Measurements from ENCODE around the gene EMILIN2.

The EMILIN2 gene

DNA sequence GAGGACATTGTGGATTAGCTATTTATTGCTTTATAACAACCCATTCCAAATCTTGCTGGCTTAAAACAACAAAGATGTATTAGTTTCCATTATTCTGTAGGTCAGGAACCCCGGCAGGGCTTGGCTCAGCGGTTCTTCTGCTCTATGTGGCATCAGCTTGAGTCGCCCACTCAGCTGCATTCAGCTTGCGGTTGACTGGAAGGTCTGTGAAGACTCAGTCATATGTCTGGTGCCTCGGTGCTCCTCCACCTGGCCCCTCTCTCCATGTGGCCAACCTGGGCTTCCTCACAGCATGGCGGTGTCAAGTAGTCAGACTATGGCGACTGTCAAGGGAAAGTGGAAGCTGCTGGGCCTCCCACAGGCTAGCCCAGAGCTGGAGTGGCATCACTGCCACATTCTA is 48.6 kb downstream of the EMILIN2 start:
- no peak for DNase-seq
- Histone ChIP-seq H3K4me3 (ENCODE audit: low read depth, low read length) (no peak overlapping the region), H3K27ac (no peak overlapping the region), H3K36me3 (replicated peaks) (no peaks in the 10 kb centered on the region), H3K27me3 (replicated peaks) (no peaks in the 10 kb centered on the region)
- TF ChIP-seq, protein P1, sequence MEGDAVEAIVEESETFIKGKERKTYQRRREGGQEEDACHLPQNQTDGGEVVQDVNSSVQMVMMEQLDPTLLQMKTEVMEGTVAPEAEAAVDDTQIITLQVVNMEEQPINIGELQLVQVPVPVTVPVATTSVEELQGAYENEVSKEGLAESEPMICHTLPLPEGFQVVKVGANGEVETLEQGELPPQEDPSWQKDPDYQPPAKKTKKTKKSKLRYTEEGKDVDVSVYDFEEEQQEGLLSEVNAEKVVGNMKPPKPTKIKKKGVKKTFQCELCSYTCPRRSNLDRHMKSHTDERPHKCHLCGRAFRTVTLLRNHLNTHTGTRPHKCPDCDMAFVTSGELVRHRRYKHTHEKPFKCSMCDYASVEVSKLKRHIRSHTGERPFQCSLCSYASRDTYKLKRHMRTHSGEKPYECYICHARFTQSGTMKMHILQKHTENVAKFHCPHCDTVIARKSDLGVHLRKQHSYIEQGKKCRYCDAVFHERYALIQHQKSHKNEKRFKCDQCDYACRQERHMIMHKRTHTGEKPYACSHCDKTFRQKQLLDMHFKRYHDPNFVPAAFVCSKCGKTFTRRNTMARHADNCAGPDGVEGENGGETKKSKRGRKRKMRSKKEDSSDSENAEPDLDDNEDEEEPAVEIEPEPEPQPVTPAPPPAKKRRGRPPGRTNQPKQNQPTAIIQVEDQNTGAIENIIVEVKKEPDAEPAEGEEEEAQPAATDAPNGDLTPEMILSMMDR (IDR thresholded peaks at IDR 0.05; ENCODE audit: low read depth, low read length, missing control alignments) = no peak
- in situ Hi-C loops (cut with HindIII; ENCODE audit: low pct_ligation_motif_present, low sequenced_read_pairs) = no loop called here

DNA sequence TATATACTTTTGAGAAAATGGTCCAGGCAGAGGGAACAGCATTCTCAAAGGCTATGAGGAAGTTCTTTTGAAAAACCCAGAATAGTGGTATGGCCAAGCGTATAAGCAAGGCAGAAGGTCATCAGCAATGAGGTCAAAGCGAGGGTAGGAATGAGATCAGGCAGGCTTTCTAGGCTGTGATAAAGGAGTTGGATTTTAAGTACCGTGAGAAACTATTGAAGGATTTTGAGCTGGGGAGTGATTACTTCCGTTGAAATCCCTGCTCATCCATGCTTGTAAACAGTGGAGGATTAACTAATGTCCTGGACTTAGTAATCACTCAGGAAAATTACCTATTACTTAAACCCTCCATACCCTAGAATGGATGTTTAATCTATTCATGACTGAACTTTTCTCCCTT is 50.2 kb downstream of the EMILIN2 start:
- no peaks in the 10 kb centered on the region for H3K36me3 ChIP-seq (replicated peaks)
- in situ Hi-C loops (cut with HindIII; ENCODE audit: low pct_ligation_motif_present, low sequenced_read_pairs) = no loop called here

DNA sequence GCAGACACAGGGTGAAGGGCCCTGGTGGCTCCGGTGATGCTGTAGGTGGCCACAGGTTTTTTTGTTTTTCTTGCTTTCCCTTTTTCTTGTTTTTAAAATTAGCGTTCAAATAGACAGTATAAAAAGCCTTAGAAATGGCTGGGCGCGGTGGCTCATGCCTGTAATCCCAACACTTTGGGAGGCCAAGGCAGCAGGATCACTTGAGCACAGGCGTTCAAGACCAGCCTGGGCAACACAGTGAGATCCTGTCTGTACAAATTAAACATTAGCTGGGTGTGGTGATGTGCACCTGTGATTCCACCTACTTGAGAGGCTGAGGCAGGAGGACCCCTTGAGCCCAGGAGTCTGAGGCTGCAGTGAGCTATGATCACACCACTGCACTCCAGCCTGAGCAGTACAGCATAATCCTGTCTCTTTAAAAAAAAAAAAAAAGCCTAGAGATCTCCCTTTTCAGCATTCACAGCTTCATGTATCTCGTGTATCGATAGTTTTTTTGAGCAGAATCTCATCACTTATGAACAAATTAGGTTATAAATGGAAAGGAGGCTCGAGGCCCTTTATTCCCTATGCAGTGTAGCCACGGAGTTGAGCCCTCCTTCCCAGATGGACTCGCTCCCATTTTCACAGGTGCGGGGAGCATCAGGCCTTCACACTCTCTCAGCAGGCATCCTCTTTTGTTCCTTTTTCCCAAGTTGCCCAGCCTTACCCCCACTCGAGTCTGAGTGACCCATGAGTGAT is 50.8 kb downstream of the EMILIN2 start:
- TF ChIP-seq, protein P1 (IDR thresholded peaks at IDR 0.05; ENCODE audit: low read depth, low read length, missing control alignments) = no peak
- no peaks in the 10 kb centered on the region for H3K36me3 ChIP-seq (replicated peaks)
- H3K27me3 ChIP-seq (replicated peaks) = no peaks in the 10 kb centered on the region
- no peak overlapping the region for H3K27ac ChIP-seq
- no peak for DNase-seq
- in situ Hi-C loops (cut with HindIII; ENCODE audit: low pct_ligation_motif_present, low sequenced_read_pairs) = no loop called here
- no peak overlapping the region for H3K4me3 ChIP-seq (ENCODE audit: low read depth, low read length)

More for the DNA sequence above, 50.2 kb downstream of the EMILIN2 start:
- Histone ChIP-seq H3K27ac (no peak overlapping the region), H3K4me3 (ENCODE audit: low read depth, low read length) (no peak overlapping the region), H3K27me3 (replicated peaks) (no peaks in the 10 kb centered on the region)
- TF ChIP-seq, protein P1 (IDR thresholded peaks at IDR 0.05; ENCODE audit: low read depth, low read length, missing control alignments) = no peak
- DNase-seq = no peak

DNA sequence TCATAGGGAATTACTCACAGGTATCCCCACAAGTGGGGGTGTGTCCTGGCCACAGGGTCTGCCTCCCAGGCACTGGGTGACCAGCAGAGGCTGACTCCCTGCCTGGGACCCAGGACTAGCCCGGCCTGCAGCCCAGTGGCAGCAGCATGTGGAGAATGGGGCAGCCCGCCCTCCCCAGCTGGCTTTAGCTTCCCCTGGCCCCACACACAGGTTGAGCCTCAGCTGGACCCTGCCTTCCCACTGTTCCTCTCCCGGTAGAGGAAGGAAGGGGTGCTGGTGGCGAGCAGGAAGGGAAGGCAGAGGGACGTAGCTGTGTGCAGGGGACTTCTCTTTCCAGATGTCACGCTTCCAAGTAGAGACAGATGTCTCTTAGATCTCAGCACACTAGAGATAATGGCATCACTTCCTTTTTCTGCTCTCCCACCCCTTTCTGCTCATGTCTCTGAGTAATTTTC is 51.4 kb downstream of the EMILIN2 start:
- TF ChIP-seq, protein P1 (IDR thresholded peaks at IDR 0.05; ENCODE audit: low read depth, low read length, missing control alignments) = no peak
- H3K36me3 ChIP-seq (replicated peaks) = no peaks in the 10 kb centered on the region
- no peak for DNase-seq
- no peaks in the 10 kb centered on the region for H3K27me3 ChIP-seq (replicated peaks)
- no peak overlapping the region for H3K27ac ChIP-seq
- in situ Hi-C loops (cut with HindIII; ENCODE audit: low pct_ligation_motif_present, low sequenced_read_pairs) = no loop called here
- H3K4me3 ChIP-seq (ENCODE audit: low read depth, low read length) = no peak overlapping the region

DNA sequence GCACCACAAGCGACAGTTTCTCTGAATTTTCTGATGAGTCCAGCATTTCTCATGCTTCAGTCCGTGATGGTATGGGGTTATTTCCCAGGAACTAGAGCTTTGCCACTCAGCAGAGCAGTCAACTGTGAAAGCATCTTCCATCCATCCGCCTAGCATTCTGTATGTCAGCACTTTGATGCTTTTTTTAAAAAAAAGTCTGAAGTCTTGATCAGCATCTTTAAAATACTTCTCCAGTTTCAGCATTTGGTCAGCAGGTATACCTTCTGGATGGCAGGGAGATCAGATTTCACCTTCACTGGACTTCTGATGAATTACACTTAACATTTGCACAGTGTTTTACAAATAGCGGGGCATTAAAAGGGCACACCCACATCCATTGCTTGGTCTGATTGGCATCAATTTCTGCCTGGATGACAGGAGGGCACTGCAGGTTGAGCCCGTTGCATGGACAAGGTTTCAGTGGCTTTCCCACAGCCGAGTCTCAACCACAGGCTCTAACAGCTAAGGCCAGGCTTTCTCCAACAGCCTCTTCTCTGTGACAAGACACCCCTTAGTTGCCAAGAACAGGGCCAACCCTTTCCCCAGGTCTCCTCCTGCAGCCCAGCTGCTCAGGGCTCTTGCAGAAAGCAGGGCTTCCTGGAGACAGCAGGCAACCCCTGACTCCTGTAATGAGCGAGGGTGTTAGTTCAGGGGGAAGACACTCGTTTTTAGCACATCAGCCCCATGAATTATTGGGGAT is 54.0 kb downstream of the EMILIN2 start:
- Histone ChIP-seq H3K36me3 (replicated peaks) (no peaks in the 10 kb centered on the region), H3K4me3 (ENCODE audit: low read depth, low read length) (no peak overlapping the region), H3K27ac (no peak overlapping the region), H3K27me3 (replicated peaks) (no peaks in the 10 kb centered on the region)
- DNase-seq = no peak
- TF ChIP-seq, protein P1 (IDR thresholded peaks at IDR 0.05; ENCODE audit: low read depth, low read length, missing control alignments) = no peak
- in situ Hi-C loops (cut with HindIII; ENCODE audit: low pct_ligation_motif_present, low sequenced_read_pairs) = no loop called here
